HG03575 (cell line): ENCODE data around the gene ABL2.

Source experiments
- ATAC-seq: cut with Tn5 transposase; IDR thresholded peaks from one replicate; pipeline ENCODE4 v1.9.1; 2021; ENCODE audit not compliant: unreplicated experiment, insufficient number of reproducible peaks, low FRiP score; ENCODE audit errors: extremely low read depth

The ABL2 gene

GRCh38 chr1:179108644-179109043, 120.8 kb downstream of the ABL2 start:
- ATAC-seq: no peak

DNA sequence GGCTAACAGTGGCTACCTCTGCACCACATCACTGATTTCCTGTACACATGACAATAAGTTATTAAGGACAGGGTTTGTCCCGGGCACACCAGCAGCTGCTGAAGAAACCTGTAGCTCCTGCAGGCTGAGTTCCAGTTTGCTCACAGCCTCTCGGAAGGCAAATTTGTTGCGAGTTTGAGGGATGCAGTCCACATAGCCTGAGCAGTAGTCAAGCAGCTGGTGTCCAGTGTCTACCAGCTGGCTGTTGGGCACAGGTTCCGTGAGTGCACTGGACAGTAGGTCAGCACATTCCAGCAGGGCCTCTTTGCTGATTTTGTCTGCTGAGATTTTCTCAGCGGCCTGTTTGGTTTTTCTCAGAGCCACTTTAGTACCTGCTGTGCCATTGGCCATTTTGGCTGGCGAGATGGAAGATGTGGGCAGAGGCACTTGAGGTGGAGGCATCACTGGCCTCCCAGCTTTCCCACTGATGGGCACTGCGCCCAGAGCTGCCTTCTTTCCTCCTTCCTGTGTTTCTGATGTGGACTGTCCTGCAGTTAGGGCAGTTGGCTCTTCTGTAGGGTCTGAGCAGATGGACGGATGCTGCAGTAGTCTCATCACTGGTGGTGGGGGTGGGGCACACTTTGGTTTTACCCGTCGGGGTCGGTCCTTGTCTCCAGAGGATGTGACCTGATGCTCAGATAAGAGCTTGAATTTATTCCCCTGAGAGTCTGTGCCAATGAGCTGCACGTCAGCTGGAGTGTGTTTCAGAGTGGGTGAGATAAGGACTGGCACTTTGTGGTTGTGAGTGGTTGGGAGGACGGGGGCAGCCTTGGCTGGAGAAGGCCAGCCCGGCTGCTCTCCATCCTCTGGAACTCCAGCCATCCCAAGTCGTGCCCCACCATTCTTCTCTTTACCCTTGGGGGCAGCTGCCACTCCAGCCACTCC, 121.5 kb downstream of the ABL2 start:
- ATAC-seq: no peak

- ATAC-seq: no peak
Observed at GRCh38 chr1:179105393-179105792, 124.1 kb downstream of the ABL2 start.

- ATAC-seq: no peak
Observed at GRCh38 chr1:179104611-179105250, 124.7 kb downstream of the ABL2 start.

DNA sequence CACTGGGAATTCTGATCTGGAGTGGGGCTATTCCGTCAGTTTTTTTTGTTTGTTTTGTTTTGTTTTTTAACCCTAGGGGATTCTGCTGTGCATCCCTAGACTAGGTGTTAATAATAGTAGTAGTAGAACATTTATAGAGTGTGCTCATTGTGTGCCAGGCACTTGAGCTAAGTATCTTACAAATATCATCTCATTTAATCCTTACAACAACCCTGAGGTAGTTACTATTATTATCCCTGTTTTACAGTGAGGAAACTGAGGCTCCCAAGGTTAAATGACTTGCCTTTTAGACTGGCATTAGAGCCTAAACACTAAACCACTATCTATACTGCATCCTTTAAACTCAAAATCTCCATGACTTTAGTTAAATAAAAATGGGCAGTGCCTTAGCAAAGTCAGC, 125.5 kb downstream of the ABL2 start:
- ATAC-seq: no peak

DNA sequence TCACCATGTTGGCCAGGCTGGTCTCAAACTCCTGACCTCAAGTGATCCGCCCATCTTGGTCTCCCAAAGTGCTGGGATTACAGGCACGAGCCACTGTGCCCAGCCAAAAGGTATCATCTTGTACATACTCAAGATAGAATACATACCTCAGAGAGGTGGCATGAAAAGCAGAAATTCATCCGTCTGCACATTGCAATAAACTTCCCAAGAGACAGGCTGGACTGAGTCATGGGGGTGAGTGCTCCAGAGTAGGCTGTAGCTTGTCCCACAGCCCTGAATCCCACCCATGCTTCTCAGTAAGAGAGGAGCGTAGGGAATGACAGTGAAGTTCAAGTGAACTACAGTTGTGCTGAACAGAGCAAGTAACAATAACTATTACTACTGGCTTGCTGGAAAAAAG, 127.9 kb downstream of the ABL2 start:
- no peak for ATAC-seq

DNA sequence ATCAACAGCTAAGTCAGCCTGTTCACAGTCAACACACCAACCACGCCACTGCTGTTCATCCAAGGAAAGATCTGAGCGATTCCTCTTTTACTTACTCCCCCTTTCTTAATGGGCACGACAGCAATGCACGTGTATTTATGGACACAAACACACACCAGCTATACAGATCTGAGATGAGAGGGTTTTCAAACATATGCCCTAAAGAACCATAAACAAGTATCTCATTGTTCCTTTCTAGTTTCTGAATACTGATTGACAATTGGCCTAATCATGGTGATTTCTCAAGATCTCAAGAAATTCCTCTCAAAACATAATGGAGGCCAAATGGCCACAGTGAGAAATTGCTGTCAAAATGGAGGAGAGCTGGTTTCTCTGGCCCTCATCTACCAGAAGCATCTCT, 129.6 kb downstream of the ABL2 start:
- ATAC-seq: no peak

DNA sequence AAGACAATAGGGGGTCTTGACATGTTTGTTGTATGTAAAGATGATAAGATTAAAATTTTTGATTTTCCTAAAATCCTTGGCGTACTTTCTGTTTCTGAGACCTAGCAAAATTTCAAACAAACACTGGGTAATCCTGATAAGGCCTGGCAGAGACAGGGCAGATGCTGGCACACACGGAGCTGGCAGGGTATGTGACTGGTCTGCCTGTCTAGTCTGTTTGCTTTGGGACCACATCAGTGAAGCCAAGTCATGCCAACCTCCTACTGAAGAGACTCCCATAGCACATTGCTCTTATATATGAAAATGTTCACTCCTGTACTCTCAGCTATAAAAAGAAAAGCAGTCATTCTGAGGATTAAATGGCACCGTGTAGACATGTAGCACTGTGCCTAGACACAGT, 133.6 kb downstream of the ABL2 start:
- no peak for ATAC-seq

GRCh38 chr1:179095377-179095776, 134.1 kb downstream of the ABL2 start:
- ATAC-seq: no peak

DNA sequence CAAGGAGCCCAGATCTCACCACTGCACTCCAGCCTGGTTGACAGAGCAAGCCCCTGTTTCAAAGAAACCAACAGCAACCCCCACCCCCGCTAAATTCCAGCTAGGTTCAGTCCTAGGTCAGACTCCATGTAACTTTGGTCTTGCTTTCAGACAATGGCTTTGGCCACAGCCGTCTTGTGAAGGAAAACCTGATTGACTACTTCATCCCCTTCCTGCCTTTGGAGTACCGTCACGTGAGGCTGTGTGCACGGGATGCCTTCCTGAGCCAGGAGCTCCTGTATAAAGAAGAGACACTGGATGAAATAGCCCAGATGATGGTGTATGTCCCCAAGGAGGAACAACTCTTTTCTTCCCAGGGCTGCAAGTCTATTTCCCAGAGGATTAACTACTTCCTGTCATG, 134.7 kb downstream of the ABL2 start:
- ATAC-seq: no peak

- no peak for ATAC-seq
Observed at GRCh38 chr1:179092896-179093461, 136.5 kb downstream of the ABL2 start.

- no peak for ATAC-seq
Observed at GRCh38 chr1:179091691-179092165, 137.7 kb downstream of the ABL2 start.

DNA sequence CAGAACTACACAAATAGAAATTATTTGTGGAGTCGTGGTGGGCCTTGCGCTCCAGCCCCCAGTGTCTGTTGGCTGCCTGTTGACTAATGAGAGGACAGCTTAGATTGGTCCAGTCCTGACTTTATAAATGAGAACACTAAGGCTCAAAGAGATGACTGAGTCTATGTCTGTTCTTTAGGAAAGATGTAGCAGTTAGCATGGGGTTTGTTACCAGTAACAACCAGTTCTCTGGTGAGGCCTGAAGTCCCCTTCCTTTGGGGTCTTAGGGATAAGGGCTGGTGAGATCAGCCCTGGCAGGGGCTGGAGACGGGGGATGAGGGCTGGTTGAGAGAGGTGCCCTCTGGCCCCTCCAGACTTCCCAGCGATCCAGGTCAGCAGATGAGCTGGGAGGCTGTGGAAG, 138.6 kb downstream of the ABL2 start:
- no peak for ATAC-seq

DNA sequence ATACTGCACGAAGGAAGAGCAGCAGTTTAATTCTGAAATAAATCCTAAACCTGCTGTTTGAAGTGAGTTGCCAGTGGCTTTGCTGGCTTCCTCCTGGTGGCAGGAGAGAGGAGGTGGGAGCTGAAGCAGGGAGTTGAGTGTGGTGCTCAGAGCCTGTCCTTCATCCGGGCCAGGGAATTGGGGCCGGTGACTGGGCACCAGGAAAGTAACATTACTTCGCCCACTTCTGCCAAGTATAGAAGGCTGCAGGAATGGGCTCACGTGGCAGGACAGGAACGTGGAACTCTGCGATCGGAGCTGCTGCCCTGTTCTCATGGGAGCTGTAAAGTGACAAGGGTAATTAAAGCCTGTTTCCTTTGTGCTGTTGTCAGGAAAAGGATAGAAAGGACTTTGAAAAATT, 139.0 kb downstream of the ABL2 start:
- no peak for ATAC-seq

DNA sequence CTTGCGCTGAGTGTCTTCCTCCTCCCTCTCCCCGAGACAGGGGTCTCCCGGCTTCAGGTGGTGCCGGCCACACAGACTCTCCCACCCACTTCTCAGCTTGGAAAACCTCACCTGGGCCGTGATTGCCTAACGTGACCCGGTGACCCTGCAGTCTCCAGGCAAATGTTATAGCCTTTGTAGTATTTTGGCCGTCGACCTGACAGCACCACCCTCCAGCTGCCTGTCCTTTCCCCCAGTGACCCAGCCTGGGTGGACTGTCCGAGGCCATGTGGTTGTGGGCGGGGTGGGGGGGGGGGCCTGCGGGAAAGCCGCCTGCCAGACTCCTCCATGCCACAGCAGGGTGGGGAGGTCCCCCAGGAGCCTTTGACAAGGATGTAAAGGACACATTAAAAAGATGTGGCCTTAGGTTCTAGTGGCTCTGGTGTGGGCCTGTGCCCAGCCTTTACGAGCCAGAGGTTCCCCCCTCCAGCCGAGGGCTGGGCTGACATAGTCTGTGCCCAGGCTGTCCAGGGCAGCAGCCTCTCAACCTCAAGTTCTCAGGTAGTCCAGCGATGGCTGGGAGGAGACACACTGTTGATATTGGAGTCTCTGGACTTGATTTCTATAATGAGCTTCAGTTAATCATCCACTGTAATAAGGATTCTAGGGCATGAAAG, 139.5 kb downstream of the ABL2 start:
- ATAC-seq: no peak

- ATAC-seq: no peak
Observed at GRCh38 chr1:179087665-179088064, 141.8 kb downstream of the ABL2 start.

DNA sequence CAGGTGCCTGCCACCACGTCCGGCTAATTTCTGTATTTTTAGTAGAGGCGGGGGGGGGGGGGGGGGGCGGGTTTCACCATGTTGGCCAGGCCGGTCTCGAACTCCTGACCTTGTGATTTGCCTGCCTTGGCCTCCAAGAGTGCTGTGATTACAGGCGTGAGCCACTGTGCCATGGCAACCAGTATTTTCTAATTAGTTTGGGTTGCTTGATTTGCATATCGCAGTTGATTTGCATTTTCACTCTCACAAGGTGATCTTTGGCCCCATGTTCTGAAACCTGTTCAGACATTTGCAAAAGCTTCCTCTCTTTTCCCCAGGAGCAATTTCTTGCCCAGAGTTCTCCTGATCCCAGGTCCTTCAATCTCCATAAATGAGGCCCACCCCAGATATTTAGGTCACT, 145.9 kb downstream of the ABL2 start:
- ATAC-seq: no peak

DNA sequence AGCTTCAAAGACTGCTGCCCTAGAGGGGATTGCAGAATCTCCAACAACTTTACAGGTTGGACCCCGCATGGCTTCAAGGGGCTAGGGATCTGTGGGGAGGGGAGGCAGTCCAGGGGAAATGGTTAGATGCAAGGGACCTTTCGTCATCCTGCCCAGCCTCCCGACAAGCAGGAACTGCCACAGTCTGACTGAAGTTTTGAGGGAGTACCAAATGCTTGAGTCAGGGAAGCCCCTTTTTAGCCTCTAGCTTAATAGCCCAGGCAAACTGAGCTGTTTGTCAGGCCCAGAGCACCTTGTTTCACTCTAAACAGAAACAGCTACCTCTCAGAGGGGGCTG, 146.5 kb downstream of the ABL2 start:
- no peak for ATAC-seq

DNA sequence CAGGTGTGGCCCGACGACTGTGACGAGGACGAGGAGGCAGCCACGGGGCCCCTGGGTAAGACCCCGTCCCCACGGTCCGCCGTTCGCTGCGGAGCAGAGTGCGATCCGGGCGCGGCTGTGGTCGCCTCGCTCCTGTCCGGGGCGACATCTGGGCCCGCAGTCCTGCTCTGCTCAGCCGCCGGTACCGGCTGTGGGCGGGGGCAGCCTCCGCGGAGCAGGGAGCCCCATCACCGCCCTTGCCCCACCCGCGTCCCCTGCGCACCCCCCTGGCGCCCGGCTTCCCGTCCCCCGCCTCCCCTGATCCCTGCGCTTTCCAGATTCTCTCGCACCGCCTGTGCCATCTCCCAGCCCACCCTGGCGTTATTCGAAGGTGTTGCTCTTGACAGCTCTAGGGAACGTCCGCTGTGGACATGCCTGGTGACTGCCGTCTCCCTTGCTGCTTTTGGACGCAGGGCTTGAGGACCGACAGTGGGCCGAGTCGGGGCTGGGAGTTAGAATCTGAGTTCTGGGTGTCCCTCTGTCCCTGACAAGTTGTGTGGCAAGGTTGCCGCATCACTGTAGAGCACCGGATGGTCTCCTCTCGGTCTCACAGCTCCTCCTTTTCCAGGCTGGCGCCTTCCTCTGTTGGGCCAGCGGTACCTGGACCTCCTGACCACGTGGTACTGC, 147.0 kb downstream of the ABL2 start:
- ATAC-seq: no peak
